GM03348 (cell line): Measurements from ENCODE around the gene CDHR2.
"Not testable (repeated sequence)": the region's sequence is repeated elsewhere in the genome, so short reads cannot be mapped to it uniquely, and the experiment has no call there.

Experiments used
- DNase-seq: peaks from one replicate; pipeline ENCODE4 v3.0.0; 2012; ENCODE audit warnings: low spot score

CDHR2 gene

DNA sequence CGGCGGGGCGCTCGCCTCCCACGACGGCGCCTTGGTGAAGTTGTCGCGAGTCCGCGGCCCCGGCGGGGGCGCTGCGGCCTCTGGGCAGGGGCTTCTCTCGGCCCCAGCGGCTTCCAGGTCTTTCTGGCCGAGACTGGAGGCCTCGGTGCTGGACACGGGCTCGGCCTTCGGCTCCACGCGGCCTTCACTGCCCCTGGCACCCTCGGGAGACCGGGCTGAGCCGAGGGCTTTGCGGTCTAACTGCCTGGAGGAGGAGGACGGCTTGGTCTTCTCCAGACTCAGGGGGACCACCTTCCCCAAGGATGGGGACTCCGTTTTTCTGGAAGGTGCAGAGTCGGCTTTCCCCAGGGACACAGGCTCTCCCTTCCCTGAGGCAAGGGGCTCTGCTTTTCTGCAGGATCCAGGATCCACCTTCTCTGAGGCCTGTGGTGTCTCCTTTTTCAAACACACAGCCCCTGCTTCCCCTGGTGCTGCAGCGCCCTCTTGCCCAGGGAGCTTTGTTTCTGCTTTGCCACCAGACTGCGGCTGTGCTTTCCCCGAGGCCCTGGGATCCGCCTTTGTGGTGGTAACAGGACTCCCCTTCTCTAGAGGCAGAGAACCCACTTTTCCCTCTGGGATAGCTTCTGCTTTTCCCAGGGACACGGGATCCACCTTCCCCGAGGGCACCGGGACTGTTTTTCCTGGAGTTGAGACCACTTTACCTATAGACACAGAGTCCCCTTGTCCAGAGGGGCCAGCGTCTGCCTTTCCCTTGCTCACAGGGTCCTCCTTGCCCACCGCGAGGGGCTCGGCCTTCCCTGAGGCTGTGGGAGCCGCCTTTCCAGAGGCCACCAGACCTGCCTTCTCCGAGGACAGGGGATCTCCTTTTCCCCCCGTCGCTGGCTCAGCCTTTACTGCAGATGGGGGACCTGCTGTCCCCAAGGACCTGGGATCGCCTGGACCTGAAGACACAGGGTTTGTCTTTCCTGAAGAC, 48.6 kb downstream of the CDHR2 start:
- no peak for DNase-seq

DNA sequence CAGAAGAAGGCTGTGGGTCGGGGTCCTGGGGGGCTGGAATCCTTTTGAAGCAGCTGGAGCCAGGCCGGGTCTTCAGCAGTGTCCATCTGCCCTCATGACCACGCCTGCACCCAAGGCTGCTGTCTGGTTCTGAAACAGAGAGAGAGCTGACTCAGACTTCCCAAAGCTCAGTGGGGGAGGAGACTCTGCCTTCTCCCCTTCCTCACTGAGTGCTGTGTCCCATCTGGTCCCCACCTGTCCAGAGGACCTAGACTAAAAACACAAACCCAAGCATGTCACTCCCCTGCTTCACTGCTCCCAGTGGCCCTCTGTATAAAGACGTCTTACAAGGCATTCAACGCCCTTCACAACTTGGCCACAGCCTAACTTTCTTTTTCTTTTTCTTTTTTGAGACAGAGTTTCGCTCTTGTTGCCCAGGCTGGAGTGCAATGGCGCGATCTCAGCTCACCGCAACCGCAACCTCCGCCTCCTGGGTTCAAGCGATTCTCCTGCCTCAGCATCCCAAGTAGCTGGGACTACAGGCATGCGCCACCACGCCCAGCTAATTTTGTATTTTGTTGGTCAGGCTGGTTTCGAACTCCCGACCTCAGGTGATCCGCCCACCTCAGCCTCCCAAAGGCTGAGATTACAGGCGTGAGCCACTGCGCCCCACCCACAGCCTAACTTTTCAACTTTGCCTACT, 50.7 kb downstream of the CDHR2 start:
- DNase-seq: not testable (repeated sequence)

DNA sequence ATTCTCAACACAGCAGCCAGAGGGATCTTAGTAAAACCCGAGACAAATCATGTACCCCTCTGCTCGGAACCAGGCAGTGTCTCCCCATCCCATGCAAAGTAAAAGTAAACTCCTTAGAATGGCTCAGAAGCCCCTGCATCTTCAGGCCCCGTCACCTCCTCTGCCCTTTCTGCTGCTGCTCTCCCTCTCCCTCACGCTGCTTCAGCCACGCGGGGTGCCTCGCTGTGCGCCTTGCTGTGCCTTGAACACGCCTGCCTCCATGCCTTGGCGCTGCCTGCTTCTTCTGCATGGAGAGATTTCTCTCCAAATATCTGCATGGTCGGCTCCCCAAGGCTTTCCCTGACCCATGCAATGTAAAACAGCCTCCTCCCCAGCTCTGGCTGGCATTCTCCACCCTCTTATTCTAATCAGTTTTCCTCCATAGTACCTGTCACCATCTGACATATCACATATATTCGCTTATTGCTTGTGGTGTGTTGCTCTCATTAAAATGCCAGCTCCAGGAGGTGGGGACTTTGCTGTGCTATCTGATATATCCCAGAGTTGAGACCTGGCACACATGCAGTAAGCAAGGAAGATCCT, 52.9 kb downstream of the CDHR2 start:
- no peak for DNase-seq

DNA sequence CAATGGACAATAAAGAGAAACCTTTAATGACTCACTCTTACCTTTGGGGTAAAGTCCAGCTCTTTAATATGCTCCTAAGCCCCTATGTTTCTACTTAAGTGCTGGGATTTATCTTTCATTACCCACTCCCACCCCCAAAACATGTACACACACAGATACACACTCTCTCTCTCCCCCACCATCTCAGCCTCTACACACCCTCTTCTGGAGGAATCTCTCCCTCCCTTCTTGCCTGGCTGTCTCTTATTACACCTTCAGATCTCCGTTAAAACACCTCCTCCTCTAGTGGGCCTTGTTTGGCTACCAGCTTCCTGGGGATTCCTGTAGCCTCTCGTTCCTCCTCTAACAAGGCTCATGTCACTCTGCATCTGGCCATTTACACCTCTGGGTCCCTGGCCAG, 53.9 kb downstream of the CDHR2 start:
- no peak for DNase-seq

DNA sequence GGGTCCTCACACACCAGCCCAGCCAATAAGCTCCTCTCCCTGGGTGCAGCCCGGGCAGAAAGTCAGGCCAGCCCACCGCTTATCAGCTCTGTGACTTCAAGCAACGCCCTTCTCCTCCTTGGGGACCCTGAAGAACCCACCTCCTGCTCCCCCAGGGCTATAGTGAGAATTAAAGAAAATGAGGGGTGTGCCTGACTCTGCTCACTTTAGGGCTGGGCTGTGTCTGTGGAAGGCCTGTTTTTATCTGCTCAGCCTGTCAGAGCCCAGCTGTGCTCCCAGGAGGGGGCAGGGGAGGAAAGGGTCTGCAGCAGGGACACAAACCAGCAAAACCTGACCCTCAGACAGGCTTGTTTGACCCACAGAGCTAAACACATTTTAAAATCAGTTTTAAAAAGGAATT, 56.9 kb downstream of the CDHR2 start:
- DNase-seq: no peak

DNA sequence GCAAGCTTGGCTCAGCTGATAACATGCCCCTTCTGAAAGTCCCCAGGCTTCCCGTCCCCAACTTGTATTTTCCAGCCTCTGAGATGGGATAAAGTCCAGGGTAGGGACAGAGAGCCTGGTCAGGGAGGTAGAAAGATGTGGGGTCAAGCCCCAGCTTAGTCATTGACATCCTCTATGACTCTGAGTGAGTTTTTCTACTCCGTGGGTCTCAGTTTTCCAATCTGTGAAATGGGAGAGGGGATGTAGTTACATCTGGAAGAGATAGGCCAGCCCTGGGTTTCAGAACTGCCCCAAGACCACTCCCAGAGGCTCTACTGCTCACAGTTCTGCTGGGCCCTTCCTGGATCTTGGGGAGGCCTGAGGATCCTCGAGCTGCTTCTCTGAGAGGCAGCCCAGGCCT, 57.7 kb downstream of the CDHR2 start:
- no peak for DNase-seq

DNA sequence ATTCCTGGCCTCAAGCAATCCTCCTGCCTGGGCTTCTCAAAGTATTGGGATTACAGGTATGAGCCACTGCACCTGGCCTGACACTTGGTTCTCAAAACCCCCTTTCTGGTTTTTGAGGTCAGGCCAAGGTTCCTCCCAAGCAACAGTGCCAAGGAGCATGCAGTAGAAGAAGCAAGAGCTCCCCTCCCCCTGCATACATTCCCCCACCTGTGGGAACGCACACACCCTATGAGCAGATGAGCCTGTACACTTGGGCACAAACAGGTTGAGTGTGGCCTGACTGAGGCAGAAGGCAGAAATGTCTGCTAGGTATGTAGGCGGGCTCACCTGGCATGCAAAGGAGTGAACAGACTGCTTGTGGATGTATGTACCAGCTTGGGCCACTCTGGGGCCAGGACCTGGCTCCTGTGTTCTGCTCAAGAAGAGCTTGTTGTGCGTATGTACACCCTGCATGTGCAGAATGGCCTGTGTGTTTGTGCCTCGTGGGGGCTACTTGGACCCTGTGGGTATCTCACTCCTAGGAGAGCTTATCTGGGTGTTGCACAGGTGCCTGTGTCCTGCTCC, 59.1 kb downstream of the CDHR2 start:
- DNase-seq: no peak

DNA sequence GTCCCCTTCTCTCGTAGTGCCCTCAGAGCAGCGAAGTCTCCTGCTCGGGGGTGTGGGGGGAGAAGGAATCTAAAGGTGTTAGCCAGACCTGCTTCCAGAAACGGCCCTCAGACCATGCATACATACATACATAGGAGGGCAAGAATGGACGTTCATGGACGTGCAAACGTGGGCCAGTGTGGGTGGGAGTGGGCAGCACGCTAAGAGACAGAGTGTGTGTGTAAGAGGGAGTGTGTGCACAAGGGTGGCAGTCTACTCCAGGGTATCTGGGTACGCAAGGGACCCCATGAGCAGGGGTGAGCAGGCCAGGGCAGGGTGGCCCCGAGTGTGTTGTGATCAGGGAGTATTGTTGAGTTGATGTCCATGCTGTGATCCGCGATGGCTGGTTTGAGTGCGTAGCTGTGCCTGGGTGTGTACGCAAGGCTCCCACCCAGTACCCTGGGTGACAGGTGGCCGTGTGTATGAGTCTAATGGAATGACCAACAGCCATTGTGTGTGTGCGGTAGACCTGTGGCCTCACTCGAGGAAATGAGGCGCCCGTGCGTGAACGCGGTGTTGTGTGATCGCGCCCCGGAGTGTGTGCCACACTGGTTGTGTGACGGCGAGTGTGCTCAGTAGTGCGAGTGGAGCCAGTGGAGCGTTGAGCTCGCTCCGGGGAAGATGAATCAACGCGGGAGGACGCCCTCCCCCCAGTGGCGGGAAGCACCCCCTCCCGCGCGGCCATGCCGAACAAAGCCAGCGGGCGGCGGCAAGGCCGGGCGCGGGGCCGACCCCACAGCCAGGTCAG, 60.0 kb downstream of the CDHR2 start:
- no peak for DNase-seq

DNA sequence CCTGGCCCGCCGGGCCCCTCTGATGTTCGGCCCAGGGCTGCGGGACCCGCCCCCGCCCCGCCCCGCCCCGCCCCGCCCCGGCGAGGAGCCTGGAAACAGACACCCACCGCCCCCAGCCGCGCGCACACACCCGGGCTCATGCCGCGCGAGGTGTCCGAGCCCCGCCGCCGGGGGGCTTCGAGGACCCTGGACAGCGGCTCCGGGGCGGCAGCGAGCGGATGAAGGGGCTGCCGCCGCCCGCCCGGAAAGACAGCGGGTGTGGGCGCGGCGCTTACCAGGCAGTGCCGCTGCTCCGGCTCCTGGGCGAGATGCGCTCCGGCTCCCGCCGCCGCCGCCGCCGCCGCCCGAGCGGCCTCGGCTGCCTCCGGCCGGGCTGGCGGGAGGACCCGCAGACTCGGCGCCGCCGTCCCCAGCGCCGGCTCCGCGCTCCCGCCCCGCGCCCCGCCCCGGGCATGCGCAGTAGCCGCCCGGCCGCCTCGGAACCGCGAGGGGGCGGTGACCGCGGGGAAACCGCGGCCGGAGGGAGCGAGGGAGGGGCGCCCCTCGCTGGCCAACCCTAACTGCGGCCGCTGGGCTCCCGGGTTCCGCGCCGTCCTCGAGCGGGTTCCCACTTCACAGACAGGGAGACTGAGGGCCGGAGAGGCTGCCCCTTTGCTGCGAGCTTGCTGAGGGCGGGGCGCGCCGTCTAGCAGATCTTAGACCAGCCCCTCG, 60.7 kb downstream of the CDHR2 start, which contains the start of gene GPRIN1:
Gene GPRIN1 (minus strand): TSS at position 433 of the 711 bp plus-strand sequence. CDS start 10,322 bp downstream, outside the sequence.
- peak; percentile 98 for DNase-seq

DNA sequence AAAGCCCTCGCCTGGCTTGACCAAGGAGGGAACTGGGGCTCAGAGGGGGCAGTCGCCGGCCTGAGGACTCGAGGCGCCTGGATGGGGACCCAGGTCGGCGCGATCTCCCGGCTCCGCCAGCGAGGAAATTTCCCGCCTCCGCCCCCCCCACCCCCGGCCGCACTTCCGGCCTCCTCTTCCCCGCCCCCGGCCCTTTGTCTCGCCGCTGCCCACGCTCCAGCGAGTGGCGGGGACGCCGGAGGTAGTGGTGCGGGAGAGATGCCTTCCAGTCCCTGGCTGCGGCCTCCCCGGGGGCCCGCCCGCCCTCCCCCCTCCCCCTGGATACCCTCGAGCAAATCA, 61.3 kb downstream of the CDHR2 start:
- peak; percentile 25 for DNase-seq

DNA sequence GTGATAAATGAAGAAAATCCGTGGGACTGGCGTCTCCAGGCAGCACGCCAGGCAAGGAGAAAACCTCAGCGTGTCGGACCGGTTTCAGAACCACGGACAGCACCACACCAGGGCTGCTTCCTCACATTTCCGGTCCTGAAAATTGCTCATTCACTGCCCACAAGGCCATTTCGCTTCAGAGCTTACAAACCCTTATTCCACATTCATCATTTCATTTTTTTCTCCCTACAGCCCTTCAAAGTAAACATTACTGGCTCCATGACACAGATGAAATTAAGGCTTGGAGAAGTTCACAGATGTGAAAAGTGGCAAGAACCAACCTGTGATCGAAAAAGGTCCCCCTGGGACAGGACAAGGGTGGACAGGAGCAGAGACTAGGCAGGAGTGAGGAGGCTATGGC, 62.3 kb downstream of the CDHR2 start:
- DNase-seq: peak; percentile 87

DNA sequence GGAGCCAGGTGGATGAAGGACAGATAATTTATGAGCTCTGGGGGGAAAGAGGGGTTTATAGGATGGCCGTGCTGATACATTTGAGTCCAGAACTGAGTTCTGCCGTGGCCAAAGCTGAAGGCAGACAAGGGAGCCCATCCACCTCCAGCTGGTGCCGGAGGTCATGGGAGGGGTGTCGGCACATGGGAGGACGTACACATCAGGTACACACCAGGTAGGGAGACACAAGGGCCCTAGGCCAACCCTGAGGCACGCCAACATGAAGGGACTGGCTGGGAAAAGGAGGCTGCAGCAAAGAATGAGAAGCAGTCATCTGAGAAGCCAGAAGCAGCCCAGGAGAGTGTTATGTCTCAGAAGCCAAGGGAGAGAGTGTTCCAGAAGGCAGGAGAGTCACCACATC, 62.9 kb downstream of the CDHR2 start:
- no peak for DNase-seq

DNA sequence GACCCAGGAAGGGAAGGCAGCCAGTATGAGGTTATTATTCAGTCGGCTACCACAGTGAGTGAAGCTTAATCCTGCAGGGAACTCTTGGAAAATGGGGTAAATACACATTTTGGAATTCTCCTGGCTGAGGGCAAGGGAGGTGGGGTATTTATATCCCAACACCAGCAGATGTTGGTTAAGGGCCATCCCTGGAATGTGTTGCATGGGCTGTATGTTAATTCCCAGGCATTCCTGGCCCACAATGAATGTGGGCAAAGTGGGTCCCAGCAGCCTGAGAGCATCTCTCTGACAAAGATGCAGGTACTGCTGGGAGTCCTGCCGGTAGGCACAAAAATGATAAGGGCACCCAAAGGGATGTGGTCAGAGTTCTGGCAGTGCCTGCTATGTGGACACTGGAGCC, 63.7 kb downstream of the CDHR2 start:
- no peak for DNase-seq

DNA sequence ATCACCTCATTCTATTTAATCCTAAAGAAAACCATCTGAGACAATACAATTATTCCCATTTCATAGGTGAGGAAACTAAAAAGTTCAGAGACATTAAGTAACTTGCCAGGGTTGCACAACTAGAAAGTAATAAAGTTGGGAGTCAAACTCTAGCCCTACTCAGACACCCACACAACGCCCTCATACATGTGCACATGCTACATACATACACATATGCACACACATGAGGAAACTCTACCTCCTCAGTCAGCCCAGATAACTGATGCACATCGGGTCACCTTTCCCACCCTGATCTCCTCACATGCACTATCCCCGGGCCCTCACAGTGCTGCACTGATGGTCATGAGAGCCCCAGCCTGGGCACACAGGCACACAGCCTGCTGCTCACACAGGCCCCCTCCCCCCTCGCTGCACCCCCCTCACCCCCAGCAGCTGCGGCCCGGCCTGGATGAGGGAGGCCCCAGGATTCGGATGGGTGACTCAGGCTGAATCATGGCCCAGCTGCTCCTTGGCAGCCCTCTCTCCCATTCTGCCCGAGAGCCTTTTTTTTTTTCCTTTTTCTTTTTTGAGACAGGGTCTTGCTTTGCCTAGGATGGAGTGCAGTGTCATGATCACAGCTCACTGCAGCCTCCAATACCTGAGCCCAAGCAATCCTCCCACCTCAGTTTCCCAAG, 65.8 kb downstream of the CDHR2 start:
- DNase-seq: peak; percentile 89

DNA sequence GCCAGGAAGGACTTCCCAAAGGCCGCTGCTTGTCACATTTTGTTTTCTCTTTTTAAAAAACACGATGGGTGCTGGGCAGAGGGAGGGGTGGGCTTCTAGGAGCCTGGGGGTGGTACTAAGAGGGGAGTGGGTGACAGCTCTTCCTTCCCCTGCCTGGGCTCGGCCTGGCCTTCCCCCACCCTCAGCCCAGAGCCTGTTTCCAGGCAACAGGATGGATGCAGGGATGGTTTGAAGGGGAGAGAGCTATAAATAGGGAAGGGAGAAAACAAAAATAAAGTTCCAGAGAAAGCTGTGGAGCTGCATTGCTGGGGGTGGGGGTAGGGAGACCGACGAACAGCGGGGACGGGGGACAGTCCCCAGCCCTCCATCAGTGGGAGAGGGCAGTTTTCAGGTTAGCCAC, 67.4 kb downstream of the CDHR2 start:
- DNase-seq: no peak

DNA sequence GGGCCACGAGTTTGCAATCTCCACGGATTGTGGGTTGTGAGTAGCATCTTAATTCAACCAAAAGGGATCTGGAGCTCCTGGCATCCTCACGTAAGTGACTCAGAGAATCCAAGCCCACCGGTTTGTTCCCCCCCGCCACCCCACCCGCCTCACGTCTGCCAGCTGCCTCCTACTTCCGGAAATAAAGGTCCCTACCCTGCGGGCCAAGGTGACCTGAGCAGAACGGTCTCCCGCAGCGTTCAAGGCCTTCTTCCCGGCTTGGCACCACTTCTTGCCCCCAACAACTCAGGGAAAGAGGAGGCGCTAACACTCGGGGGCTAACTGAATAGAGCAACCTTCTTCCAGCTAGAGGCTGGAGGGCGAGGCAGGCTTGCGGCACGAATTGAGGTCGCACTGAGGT, 69.6 kb downstream of the CDHR2 start:
- DNase-seq: no peak

DNA sequence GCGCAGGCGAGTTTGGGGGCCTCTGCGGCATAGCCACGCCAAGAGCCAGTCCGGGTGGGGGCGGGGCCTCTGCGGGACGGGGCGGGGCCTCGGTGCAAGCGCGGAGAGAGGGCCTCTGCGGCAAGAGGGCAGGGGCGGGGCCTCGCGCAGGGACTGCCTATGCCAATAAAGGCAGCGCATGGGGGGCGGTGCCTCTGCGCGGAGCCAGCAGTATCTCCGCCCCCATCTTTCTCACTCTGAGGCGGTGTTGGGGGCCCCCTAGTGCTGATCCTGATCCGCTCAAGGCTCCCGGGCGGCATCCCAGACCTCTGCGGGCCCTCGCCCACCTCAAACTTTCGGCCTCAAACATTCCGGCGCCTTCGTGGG, 70.0 kb downstream of the CDHR2 start:
- DNase-seq: peak; percentile 92

DNA sequence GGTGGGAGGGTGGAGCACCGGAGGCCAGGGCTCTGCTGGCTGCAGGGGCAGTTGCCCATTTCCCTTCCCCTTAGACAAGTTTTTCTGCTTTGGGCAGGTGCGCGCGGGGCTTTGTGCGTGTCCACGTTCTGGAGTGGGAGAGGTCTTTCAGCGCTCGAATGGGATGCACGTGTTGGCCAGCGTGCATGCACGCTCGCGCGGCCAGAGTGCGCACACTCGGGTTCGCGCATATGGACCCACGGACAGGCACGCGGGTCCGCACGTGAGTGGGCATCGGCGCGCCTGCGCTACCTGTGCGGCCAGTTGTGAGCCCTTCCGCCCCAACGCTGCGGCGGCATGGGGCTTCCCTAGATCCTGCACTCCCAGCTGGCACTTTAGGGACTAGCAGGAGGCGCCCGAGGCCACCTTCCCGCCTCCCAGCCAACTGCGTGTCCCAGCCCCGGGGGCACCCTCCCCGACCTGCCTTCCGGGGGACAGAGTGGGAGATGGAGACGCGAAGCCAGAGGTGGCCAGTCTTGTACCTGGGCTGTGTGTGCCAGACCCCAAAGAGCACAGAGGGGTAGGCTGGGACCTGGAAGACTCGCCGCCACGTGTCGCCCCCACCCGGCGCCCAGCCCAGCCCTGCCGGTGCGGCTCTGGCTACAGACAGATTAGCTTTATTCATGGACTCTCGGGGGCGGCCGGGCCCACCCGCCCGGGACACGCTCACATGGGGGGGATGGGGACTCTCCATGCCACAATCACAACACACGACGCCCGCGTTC, 70.6 kb downstream of the CDHR2 start:
- DNase-seq: no peak

DNA sequence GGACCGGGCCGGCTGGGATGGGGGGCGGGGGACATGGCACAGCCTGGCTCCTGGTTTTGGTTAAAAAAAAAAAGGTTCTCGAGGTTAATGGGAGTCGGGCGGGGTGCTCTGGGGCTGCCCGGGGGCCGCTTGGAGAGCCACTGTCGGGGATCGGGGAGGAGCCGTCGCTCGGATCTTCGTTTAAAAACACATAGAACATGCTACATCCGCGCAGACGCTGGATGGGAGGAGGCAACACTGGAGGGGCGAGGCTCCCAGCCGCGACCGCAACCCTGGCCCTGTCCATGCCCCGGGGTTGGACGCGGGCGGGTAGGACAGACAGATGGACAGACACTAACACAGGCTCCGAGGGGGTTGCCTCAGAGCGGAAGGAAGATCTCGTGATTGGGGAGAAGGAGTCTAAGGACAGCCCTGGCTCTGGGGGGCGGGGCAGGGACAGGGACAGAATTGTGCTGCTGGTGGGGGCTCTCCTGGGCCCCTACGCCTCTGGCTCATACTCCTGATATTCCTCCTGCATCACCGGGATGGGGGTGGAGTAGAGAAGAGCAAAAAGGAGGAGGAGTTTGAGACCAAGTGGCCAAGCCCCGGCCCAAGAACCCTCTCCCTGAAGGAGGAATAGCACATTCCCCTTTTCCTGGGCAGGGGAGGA, 71.3 kb downstream of the CDHR2 start:
- DNase-seq: peak; percentile 51
